AG09309 (cell line): ENCODE results near the gene PPM1E.

Experiments
- DNase-seq: peaks from one replicate; pipeline ENCODE4 v3.0.0-alpha.2; 2010; ENCODE audit warnings: low read depth
- H3K4me3 ChIP-seq: 2 replicates; pipeline ENCODE4 v1.5.1; 2011; ENCODE audit warnings: mild to moderate bottlenecking, low read depth, low read length, moderate library complexity; ENCODE audit not compliant: control insufficient read depth
- CTCF ChIP-seq: IDR thresholded peaks from 2 replicates; pipeline ENCODE4 v1.5.1; 2011; ENCODE audit warnings: mild to moderate bottlenecking, low read depth, low read length, inconsistent platforms; ENCODE audit not compliant: insufficient read depth, control insufficient read depth; ENCODE audit errors: missing control alignments

The PPM1E gene

DNA sequence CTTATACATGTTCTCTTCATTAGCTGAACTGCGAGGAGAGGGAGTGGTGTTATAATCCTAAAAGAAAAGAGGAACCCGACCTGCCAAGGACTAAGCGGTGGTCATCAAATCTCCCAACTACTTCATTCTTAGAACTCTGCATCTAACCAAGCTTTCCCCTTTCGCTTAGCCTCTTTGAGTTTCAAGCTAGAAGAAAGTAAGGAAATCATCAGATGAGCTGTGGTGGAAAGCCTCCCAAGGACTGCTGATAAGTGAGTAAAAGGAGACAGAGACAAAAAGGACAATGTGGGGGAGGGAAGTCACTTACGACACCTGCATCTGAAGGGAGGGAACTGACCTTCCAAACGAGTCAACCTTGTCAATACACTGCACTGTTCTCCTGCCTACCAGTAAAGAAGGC, 229.7 kb downstream of the PPM1E start:
- H3K4me3 ChIP-seq, result no peak overlapping the region
- no peak for TF ChIP-seq CTCF
- no peak for DNase-seq

DNA sequence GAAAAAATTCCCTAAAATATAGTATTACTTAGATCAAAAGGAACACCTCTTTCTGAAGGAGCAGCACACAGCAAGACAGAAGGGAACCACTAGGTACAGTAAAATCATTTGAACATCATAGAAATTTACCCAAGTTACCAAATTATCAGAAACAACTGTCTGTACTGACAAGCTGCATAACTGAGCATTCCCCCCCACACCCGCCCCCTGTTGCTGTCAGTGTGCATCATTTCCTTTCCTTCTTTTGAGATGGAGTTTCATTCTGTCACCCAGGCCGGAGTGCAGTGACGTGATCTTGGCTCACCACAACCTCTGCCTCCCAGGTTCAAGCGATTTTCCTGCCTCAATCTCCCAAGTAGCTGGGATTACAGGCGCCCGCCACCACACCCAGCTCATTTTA, 230.3 kb downstream of the PPM1E start:
- no peak overlapping the region for H3K4me3 ChIP-seq
- TF ChIP-seq CTCF, result no peak
- DNase-seq, result no peak

DNA sequence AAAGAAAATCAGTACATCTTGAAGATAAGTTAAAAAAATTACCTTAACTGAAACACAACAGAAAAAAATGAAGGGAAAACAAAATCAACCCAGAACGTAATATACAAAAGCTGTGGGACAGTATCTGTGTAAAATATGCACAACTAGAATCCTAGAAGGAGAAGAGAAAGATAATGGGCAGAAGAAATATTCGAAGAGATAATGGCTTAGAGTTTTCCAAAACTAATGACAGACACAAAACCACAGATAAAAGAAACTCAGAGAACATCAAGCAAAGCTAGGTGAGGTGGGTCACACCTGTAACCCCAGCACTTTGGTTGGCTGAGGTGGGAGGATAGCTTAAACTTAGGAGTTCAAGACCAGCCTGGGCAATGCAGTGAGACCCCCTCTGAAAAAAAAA, 234.0 kb downstream of the PPM1E start:
- no peak overlapping the region for H3K4me3 ChIP-seq
- TF ChIP-seq CTCF, result no peak
- DNase-seq, result no peak

DNA sequence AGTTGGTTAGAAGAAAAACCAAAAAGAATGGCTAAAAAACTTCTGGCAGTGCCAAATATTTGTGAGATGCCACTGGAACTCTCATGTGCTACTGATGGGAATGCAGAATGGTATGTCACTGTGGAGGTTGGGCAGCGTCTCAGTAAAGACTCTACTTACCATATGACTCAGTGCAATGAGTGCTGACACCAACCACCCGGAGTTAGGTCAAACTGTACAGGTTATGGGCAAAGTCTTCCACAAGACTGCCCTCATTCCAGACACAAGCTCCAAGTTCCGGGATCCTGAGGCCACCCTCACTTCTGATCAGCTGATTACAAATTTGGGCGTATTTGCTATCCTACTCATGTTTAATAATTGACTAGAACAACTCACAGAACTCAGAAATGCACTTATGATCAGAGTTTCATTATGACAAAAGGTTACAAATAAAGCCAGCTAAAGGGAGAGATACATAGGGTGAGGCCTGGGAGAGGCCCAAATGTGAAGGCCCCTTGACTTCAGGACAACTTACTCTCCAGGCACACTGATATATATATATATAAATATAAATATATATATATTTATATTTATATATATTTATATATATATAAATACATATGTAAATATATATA, 236.2 kb downstream of the PPM1E start:
- no peak for TF ChIP-seq CTCF
- DNase-seq, result no peak
- H3K4me3 ChIP-seq, result no peak overlapping the region

DNA sequence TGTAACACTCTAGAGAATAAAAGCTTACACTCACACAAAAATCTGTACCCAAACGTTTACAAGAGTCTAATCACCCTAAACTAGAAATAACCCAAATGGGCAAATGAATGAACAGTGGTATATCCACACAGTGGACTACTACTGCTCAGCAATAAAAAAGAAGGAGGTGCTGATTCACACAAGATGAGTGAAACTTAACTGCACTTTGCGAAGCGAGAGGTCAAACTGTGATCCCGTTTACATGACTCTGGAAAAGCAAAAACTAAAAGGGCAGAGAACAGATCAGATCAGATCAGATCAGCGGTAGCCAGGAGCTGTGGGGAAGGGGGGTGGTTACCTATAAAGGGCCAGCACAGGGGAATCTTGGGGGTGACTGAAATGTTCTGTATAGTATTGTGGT, 237.7 kb downstream of the PPM1E start:
- DNase-seq, result no peak
- TF ChIP-seq CTCF, result no peak
- H3K4me3 ChIP-seq, result no peak overlapping the region

DNA sequence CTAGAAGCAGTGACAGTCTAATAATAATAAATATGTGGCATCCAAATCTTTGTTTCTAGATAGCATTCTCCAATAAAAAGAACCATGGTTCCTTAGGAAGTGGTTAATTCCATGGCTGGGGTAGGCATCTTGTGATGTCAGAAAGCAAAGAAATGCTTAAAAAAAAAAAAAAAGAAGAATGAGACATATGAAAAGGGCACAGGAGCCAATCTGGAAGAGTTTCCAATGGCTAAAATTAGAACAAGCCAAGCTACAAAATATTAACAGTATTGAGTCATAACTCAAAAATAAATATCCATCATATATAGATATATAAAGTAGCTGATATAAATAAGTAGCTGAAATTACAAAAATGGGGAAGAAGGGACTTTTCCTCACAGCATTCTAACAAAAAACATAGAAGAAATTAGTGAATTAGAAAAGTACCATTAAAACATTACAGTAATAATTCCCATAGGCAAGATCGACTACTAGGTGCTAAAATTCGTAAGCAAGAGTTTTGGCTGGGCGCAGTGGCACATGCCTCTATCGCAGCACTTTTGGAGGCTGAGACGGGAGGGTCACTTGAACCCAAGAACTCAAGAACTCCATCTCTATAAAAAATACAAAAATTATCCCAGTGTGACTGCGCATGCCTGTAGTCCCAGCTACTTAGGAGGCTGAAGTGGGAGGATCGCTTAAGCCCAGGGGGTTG, 239.7 kb downstream of the PPM1E start:
- no peak for TF ChIP-seq CTCF
- no peak for DNase-seq
- no peak overlapping the region for H3K4me3 ChIP-seq
